ENCODE data around the gene CLIP1.

Gene CLIP1

GRCh38 chr12:122304924-122305323 is 117.5 kb downstream of the CLIP1 start:
- Histone ChIP-seq H4K20me1 (ENCODE audit: insufficient read depth, low read length) (no peaks in the 10 kb centered on the region), H3K36me3 (ENCODE audit: insufficient read depth, low read length) (no peaks in the 10 kb centered on the region; the same call in 1 of the 2 replicates), H3K27me3 (ENCODE audit: insufficient read depth, low read length) (no peaks in the 10 kb centered on the region), H3K4me2 (ENCODE audit: low read length) (no peak overlapping the region), H3K9me2 (ENCODE audit: low read depth, low read length) (no peaks in the 10 kb centered on the region), H3K79me2 (ENCODE audit: insufficient read depth, low read length) (no peaks in the 10 kb centered on the region), H3F3A (ENCODE audit: insufficient read depth, low read length) (no peaks in the 10 kb centered on the region), H3K4me1 (ENCODE audit: insufficient read depth, low read length, severe bottlenecking) (no peaks in the 10 kb centered on the region), H3K9ac (ENCODE audit: low read length) (no peak overlapping the region), H3K4me3 (ENCODE audit: low read depth, low read length, poor library complexity, severe bottlenecking) (no peak overlapping the region), H3K27ac (ENCODE audit: low read depth, low read length, poor library complexity, severe bottlenecking) (no peak overlapping the region), H2AFZ (ENCODE audit: low read length) (no peak overlapping the region), H3K9me3 (ENCODE audit: low read length) (no peaks in the 10 kb centered on the region)
- TF ChIP-seq, protein P1, sequence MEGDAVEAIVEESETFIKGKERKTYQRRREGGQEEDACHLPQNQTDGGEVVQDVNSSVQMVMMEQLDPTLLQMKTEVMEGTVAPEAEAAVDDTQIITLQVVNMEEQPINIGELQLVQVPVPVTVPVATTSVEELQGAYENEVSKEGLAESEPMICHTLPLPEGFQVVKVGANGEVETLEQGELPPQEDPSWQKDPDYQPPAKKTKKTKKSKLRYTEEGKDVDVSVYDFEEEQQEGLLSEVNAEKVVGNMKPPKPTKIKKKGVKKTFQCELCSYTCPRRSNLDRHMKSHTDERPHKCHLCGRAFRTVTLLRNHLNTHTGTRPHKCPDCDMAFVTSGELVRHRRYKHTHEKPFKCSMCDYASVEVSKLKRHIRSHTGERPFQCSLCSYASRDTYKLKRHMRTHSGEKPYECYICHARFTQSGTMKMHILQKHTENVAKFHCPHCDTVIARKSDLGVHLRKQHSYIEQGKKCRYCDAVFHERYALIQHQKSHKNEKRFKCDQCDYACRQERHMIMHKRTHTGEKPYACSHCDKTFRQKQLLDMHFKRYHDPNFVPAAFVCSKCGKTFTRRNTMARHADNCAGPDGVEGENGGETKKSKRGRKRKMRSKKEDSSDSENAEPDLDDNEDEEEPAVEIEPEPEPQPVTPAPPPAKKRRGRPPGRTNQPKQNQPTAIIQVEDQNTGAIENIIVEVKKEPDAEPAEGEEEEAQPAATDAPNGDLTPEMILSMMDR (IDR thresholded peaks at IDR 0.05; ENCODE audit: low read length) = no peak
- TF ChIP-seq EZH2 (IDR thresholded peaks at IDR 0.05; ENCODE audit: borderline replicate concordance, low read length) = no peak

GRCh38 chr12:122303068-122303467 is 119.4 kb downstream of the CLIP1 start:
- H3K27ac ChIP-seq (ENCODE audit: low read depth, low read length, poor library complexity, severe bottlenecking) = no peak overlapping the region
- no peaks in the 10 kb centered on the region for H3K4me1 ChIP-seq (ENCODE audit: insufficient read depth, low read length, severe bottlenecking)
- no peaks in the 10 kb centered on the region; the same call in none of the 2 replicates for H3K36me3 ChIP-seq (ENCODE audit: insufficient read depth, low read length)
- H3K4me3 ChIP-seq (ENCODE audit: low read depth, low read length, poor library complexity, severe bottlenecking) = no peak overlapping the region
- no peaks in the 10 kb centered on the region for H3F3A ChIP-seq (ENCODE audit: insufficient read depth, low read length)
- TF ChIP-seq, protein P1 (IDR thresholded peaks at IDR 0.05; ENCODE audit: low read length) = no peak
- TF ChIP-seq EZH2 (IDR thresholded peaks at IDR 0.05; ENCODE audit: borderline replicate concordance, low read length) = no peak
- no peaks in the 10 kb centered on the region for H4K20me1 ChIP-seq (ENCODE audit: insufficient read depth, low read length)
- H3K79me2 ChIP-seq (ENCODE audit: insufficient read depth, low read length) = no peaks in the 10 kb centered on the region
- no peaks in the 10 kb centered on the region for H3K9me2 ChIP-seq (ENCODE audit: low read depth, low read length)
- no peak overlapping the region for H2AFZ ChIP-seq (ENCODE audit: low read length)
- H3K9me3 ChIP-seq (ENCODE audit: low read length) = no peaks in the 10 kb centered on the region
- H3K9ac ChIP-seq (ENCODE audit: low read length) = no peak overlapping the region
- no peak overlapping the region for H3K4me2 ChIP-seq (ENCODE audit: low read length)
- no peaks in the 10 kb centered on the region for H3K27me3 ChIP-seq (ENCODE audit: insufficient read depth, low read length)

DNA sequence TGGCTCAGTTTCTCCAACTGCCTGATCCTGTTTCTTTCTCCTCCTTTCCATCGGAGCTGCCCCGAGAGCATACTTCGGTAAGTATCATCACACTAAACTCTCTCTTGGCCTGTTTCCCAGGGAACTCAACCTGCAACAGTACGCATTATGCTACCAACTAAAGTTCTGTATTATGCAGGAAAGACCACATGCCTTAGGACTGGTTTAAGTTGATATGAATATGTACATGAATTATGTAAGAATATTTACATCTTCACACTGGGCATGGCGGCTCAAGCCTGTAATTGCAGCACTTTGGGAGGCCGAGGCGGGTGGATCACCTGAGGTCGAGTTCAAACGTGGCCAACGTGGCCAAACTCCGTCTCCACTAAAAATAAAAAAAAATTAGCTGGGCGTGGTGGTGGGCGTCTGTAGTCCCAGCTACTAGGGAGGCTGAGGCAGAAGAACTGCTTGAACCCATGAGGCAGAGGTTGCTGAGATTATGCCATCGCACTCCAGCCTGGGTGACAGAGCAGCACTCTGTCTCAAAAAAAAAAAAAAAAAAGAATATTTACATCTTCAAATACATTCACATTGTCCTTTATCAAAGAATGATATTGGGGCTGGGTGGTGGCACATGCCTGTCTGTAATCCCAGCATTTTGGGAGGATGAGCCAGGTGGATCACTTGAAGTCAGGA is 124.3 kb downstream of the CLIP1 start:
- TF ChIP-seq, protein P1 (IDR thresholded peaks at IDR 0.05; ENCODE audit: low read length) = no peak
- no peak for TF ChIP-seq EZH2 (IDR thresholded peaks at IDR 0.05; ENCODE audit: borderline replicate concordance, low read length)
- no peak overlapping the region for H3K27ac ChIP-seq (ENCODE audit: low read depth, low read length, poor library complexity, severe bottlenecking)

More for the DNA sequence above, 124.3 kb downstream of the CLIP1 start:
- Histone ChIP-seq H2AFZ (ENCODE audit: low read length) (no peak overlapping the region), H3K9me3 (ENCODE audit: low read length) (no peaks in the 10 kb centered on the region), H3K27me3 (ENCODE audit: insufficient read depth, low read length) (no peaks in the 10 kb centered on the region), H3F3A (ENCODE audit: insufficient read depth, low read length) (no peaks in the 10 kb centered on the region), H4K20me1 (ENCODE audit: insufficient read depth, low read length) (no peaks in the 10 kb centered on the region), H3K79me2 (ENCODE audit: insufficient read depth, low read length) (no peaks in the 10 kb centered on the region), H3K9ac (ENCODE audit: low read length) (no peak overlapping the region), H3K4me2 (ENCODE audit: low read length) (no peak overlapping the region), H3K36me3 (ENCODE audit: insufficient read depth, low read length) (peaks cover 12% of the 10 kb centered on the region), H3K9me2 (ENCODE audit: low read depth, low read length) (no peaks in the 10 kb centered on the region), H3K4me3 (ENCODE audit: low read depth, low read length, poor library complexity, severe bottlenecking) (no peak overlapping the region), H3K4me1 (ENCODE audit: insufficient read depth, low read length, severe bottlenecking) (no peaks in the 10 kb centered on the region)
